CD4-positive, alpha-beta T cell (primary cell): ENCODE measurements around the gene SLC27A5. TPM values are rescaled to one million over a fixed set of nuclear protein-coding genes. Genes with fewer than 3 reads are reported as not detected.
"Not testable (repeated sequence)": the region's sequence is repeated elsewhere in the genome, so short reads cannot be mapped to it uniquely, and the experiment has no call there.

ENCODE experiments used
- ATAC-seq: fragments of 200-7000 bp; cut with Tn5 transposase; one replicate; pipeline ENCODE4 v1.10.0; 2022; ENCODE audit warnings: mild to moderate bottlenecking; ENCODE audit not compliant: poor library complexity
- CTCF ChIA-PET: fragments of 350-600 bp; sonication (Branson Sonifier 250); formaldehyde crosslinking; loops from one replicate; lab custom pipeline; 2021; ENCODE audit warnings: antibody characterized with exemption, inconsistent platforms; lab: Charles Lee
- POLR2A ChIA-PET: fragments of 350-600 bp; sonication (Branson Sonifier 250); formaldehyde crosslinking; loops from one replicate; lab custom pipeline; 2021; ENCODE audit warnings: antibody characterized with exemption, inconsistent platforms; lab: Charles Lee
- DNase-seq, 14 experiments: peaks; one replicate each; pipeline ENCODE4 v3.0.0-alpha.2; 2013 to 2020; ENCODE audit warnings: mixed read lengths in 2 of 14
- H3K27ac ChIP-seq, 2 donors: one replicate each; pipeline versions ENCODE4 v1.5.1 to v1.7.0; 2013; ENCODE audit warnings: low read length in 2 of 2, low read depth in 1 of 2, mild to moderate bottlenecking in 1 of 2
- H3K27me3 ChIP-seq, 2 experiments: 1 replicate in 1 of 2; 2 replicates in 1 of 2; pipeline versions ENCODE4 v1.6.1 to v1.7.0; 2013; ENCODE audit warnings: low read length in 2 of 2, control low read depth in 1 of 2, mild to moderate bottlenecking in 1 of 2, moderate library complexity in 1 of 2; ENCODE audit not compliant: insufficient read depth in 2 of 2, control insufficient read depth in 1 of 2
- H3K36me3 ChIP-seq: one replicate; pipeline ENCODE4 v1.6.1; 2013; ENCODE audit warnings: low read length, control low read depth; ENCODE audit not compliant: insufficient read depth
- H3K4me1 ChIP-seq: one replicate; pipeline ENCODE4 v1.6.1; 2013; ENCODE audit warnings: low read length, control low read depth; ENCODE audit not compliant: insufficient read depth
- H3K4me3 ChIP-seq: one replicate; pipeline ENCODE4 v1.5.1; 2013; ENCODE audit warnings: mild to moderate bottlenecking, low read length, moderate library complexity
- H3K9me3 ChIP-seq, 2 experiments: 1 replicate in 1 of 2; 2 replicates in 1 of 2; pipeline versions ENCODE4 v1.6.1 to v1.7.0; 2013; ENCODE audit warnings: low read length in 2 of 2, mild to moderate bottlenecking in 2 of 2, control low read depth in 1 of 2, moderate library complexity in 1 of 2; ENCODE audit not compliant: control insufficient read depth in 1 of 2, insufficient read depth in 1 of 2
- H3K27ac Mint-ChIP-seq: one replicate; pipeline ENCODE4 v1.8.0; 2020; ENCODE audit warnings: mixed read lengths
- H3K27me3 Mint-ChIP-seq: one replicate; pipeline ENCODE4 v1.8.0; 2021; ENCODE audit warnings: mixed read lengths
- H3K36me3 Mint-ChIP-seq: one replicate; pipeline ENCODE4 v1.8.0; 2021; ENCODE audit warnings: low read depth, mixed read lengths
- H3K4me1 Mint-ChIP-seq: one replicate; pipeline ENCODE4 v1.8.0; 2021; ENCODE audit warnings: low read depth, mixed read lengths
- H3K4me3 Mint-ChIP-seq: one replicate; pipeline ENCODE4 v1.8.0; 2020; ENCODE audit warnings: mild to moderate bottlenecking, mixed read lengths
- H3K9me3 Mint-ChIP-seq: one replicate; pipeline ENCODE4 v1.8.0; 2020; ENCODE audit warnings: mixed read lengths
- CTCF ChIP-seq: fragments of 200-600 bp; IDR thresholded peaks from one replicate; pipeline ENCODE4 v1.8.0; 2022; ENCODE audit warnings: antibody characterized with exemption, mild to moderate bottlenecking
- intact Hi-C, 2 experiments: fragments of 100-400 bp; cut with DNase I in 1 of 2; cut with micrococcal nuclease in 1 of 2; formaldehyde crosslinking; loops; one replicate each; pipeline versions ENCODE4 v1.15.1 to v1.9.0; 2023 to 2025; cut with DNase I, micrococcal nuclease
- total RNA-seq, 174 experiments: library from RNA in 2 of 174; stranded (reverse) in 2 of 174; gene quantifications; one replicate each; pipeline ENCODE4 v1.2.3 and lab custom pipeline; 2021 to 2026

The SLC27A5 gene
- total RNA-seq, 2 experiments from 2014 or later = 3.5 to 4.8 TPM

- POLR2A ChIA-PET = interaction anchor here (0.6 to 3.2 kb wide), 19 partner anchors 10 to 1303 kb away, joined by 3 to 64 read pairs (median 4); partner anchors contain the start of genes CHMP2A, MZF1, UBE2M and ZBTB45
Observed at GRCh38 chr19:58543826-58544590, 32.2 kb upstream of the SLC27A5 start, which contains the start of gene TRIM28. TSS of gene TRIM28 (plus strand) at chr19:58544064. CDS start at chr19:58544758, 694 bp downstream.

GRCh38 chr19:58542641-58543372 is 31.0 kb upstream of the SLC27A5 start:
- Mint-ChIP-seq H3K4me1 (peaks cover 44% of the 10 kb centered on the region), H3K36me3 (peaks cover 38% of the 10 kb centered on the region), H3K27ac (peak overlapping the region; percentile 95)
- ChIA-PET POLR2A (interaction anchor here (0.6 to 3.2 kb wide), 7 partner anchors 11 to 1302 kb away, joined by 3 to 64 read pairs (median 14); partner anchors contain the start of genes CHMP2A, ZBTB45 and ZNF584), CTCF (interaction anchor here (1.3 to 3.3 kb wide), 2 partner anchors 23 to 38 kb away, joined by 9 to 34 read pairs; partner anchors contain the start of gene ZBTB45)
- H3K4me3 Mint-ChIP-seq, H3K9me3 Mint-ChIP-seq, H3K27me3 Mint-ChIP-seq, H3K9me3 ChIP-seq, intact Hi-C loops, H3K27me3 ChIP-seq, ATAC-seq, H3K4me3 ChIP-seq, H3K27ac ChIP-seq: not testable (repeated sequence)
- Histone ChIP-seq H3K36me3 (peaks cover 24% of the 10 kb centered on the region), H3K4me1 (peaks cover 48% of the 10 kb centered on the region)
- peak in 2 of 14 experiments; percentile 20 to 35 for DNase-seq

More at GRCh38 chr19:58543826-58544590, 32.2 kb upstream of the SLC27A5 start, which contains the start of gene TRIM28:
- Mint-ChIP-seq H3K27me3 (no peaks in the 10 kb centered on the region), H3K4me1 (peaks cover 40% of the 10 kb centered on the region), H3K27ac (peak within 1 kb of the TSS; percentile 95), H3K9me3 (no peaks in the 10 kb centered on the region), H3K4me3 (peak within 1 kb of the TSS; percentile 95), H3K36me3 (peaks cover 48% of the 10 kb centered on the region)
- CTCF ChIA-PET = interaction anchor here (0.8 to 3.3 kb wide), 5 partner anchors 21 to 37 kb away, joined by 3 to 34 read pairs (median 8); partner anchors contain the start of gene ZBTB45
- DNase-seq (peak; percentile 99 to 100 (median 100)), ATAC-seq (peak; percentile 87)
- H3K9me3 ChIP-seq = no peaks in the 10 kb centered on the region
- intact Hi-C loops = loop anchor here (1.0 kb wide), 4 partner anchors 10 to 29 kb away; partner anchors contain the start of genes MZF1 (in 2 of the 2), ZBTB45 (in 2 of the 2) and UBE2M (in 1 of the 2)
- TF ChIP-seq CTCF = no peak
- peaks cover 36% of the 10 kb centered on the region for H3K36me3 ChIP-seq
- H3K27me3 ChIP-seq = no peaks in the 10 kb centered on the region
- H3K4me3 ChIP-seq = peak within 1 kb of the TSS; percentile 70
- H3K27ac ChIP-seq = peak within 1 kb of the TSS; percentile 79 to 88
- H3K4me1 ChIP-seq = peaks cover 41% of the 10 kb centered on the region

GRCh38 chr19:58539169-58539559 is 27.4 kb upstream of the SLC27A5 start:
- H3K9me3 Mint-ChIP-seq, H3K36me3 ChIP-seq, ATAC-seq, H3K36me3 Mint-ChIP-seq, H3K27ac ChIP-seq, DNase-seq, H3K9me3 ChIP-seq, CTCF ChIA-PET, H3K4me3 Mint-ChIP-seq, intact Hi-C loops, H3K27me3 Mint-ChIP-seq, H3K4me3 ChIP-seq: not testable (repeated sequence)
- Histone ChIP-seq H3K27me3 (peaks cover 5 to 13% of the 10 kb centered on the region in 2 experiments), H3K4me1 (peaks cover 23% of the 10 kb centered on the region)
- POLR2A ChIA-PET = interaction anchor here (0.6 to 1.9 kb wide), 3 partner anchors 16 to 21 kb away, joined by 3 to 16 read pairs (median 5); partner anchors contain the start of genes CHMP2A and ZBTB45
- H3K27ac Mint-ChIP-seq = peak overlapping the region; percentile 63
- H3K4me1 Mint-ChIP-seq = peaks cover 26% of the 10 kb centered on the region
